ENCODE results near the gene ARFGEF3. TPM values are rescaled to one million over a fixed set of nuclear protein-coding genes. Genes with fewer than 3 reads are reported as not detected.
A peak's percentile ranks its signal among the peaks of the same experiment; 100 is the strongest.

The ARFGEF3 gene
- total RNA-seq, 1 donor from 2014 or later = 28.6 TPM

GRCh38 chr6:138307816-138308730 lies 146.3 kb downstream of the ARFGEF3 start:
- peaks cover 10% of the 10 kb centered on the region for H3K4me1 Mint-ChIP-seq (ENCODE audit: low read depth)
- peaks cover 20% of the 10 kb centered on the region for H3K36me3 Mint-ChIP-seq (ENCODE audit: insufficient read depth)
- peak overlapping the region; percentile 52 for H3K27ac Mint-ChIP-seq
- no peak for TF ChIP-seq CTCF (IDR thresholded peaks at IDR 0.05; ENCODE audit: unreplicated experiment)
- no peak overlapping the region for H3K4me3 Mint-ChIP-seq (ENCODE audit: low read depth)
- no peaks in the 10 kb centered on the region for H3K27me3 Mint-ChIP-seq
- no peak for DNase-seq (ENCODE audit: low spot score, unreplicated experiment)
- H3K9me3 Mint-ChIP-seq (ENCODE audit: low read depth) = no peaks in the 10 kb centered on the region

- no peak for TF ChIP-seq CTCF (IDR thresholded peaks at IDR 0.05; ENCODE audit: unreplicated experiment)
- H3K4me3 Mint-ChIP-seq (ENCODE audit: low read depth) = no peak overlapping the region
- no peak overlapping the region for H3K27ac Mint-ChIP-seq
- H3K36me3 Mint-ChIP-seq (ENCODE audit: insufficient read depth) = peaks cover 18% of the 10 kb centered on the region
- DNase-seq (ENCODE audit: low spot score, unreplicated experiment) = no peak
- peaks cover 10% of the 10 kb centered on the region for H3K4me1 Mint-ChIP-seq (ENCODE audit: low read depth)
- H3K9me3 Mint-ChIP-seq (ENCODE audit: low read depth) = no peaks in the 10 kb centered on the region
- no peaks in the 10 kb centered on the region for H3K27me3 Mint-ChIP-seq
Measured at GRCh38 chr6:138308731-138309110, 147.0 kb downstream of the ARFGEF3 start.

DNA sequence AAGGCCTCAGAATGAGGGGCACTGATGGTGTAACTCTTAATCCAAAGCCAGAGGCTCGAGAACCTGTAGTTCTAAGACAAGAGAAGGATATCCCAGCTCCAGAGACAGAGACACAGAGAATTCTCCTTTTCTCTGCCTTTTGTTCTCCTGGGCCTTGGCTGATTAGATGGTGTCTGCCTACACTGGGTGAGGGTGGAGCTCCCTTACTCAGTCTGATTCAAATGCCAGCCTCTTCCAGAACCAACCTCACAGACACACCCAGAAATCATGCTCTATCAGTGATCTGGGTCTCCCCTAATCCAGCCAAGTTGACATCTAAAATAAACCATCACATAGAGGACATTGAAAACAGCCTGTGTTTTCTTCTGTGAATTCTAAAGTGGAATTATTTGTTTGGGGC lies 148.0 kb downstream of the ARFGEF3 start:
- Mint-ChIP-seq H3K4me1 (ENCODE audit: low read depth) (peaks cover 10% of the 10 kb centered on the region), H3K27me3 (no peaks in the 10 kb centered on the region), H3K36me3 (ENCODE audit: insufficient read depth) (peaks cover 17% of the 10 kb centered on the region), H3K9me3 (ENCODE audit: low read depth) (no peaks in the 10 kb centered on the region), H3K4me3 (ENCODE audit: low read depth) (no peak overlapping the region), H3K27ac (no peak overlapping the region)
- no peak for TF ChIP-seq CTCF (IDR thresholded peaks at IDR 0.05; ENCODE audit: unreplicated experiment)
- DNase-seq (ENCODE audit: low spot score, unreplicated experiment) = no peak

- H3K4me1 Mint-ChIP-seq (ENCODE audit: low read depth) = peaks cover 10% of the 10 kb centered on the region
- no peak for TF ChIP-seq CTCF (IDR thresholded peaks at IDR 0.05; ENCODE audit: unreplicated experiment)
- H3K9me3 Mint-ChIP-seq (ENCODE audit: low read depth) = no peaks in the 10 kb centered on the region
- H3K4me3 Mint-ChIP-seq (ENCODE audit: low read depth) = no peak overlapping the region
- peaks cover 20% of the 10 kb centered on the region for H3K36me3 Mint-ChIP-seq (ENCODE audit: insufficient read depth)
- no peak for DNase-seq (ENCODE audit: low spot score, unreplicated experiment)
- no peaks in the 10 kb centered on the region for H3K27me3 Mint-ChIP-seq
- H3K27ac Mint-ChIP-seq = no peak overlapping the region
Measured at GRCh38 chr6:138310294-138310693, 148.6 kb downstream of the ARFGEF3 start.

DNA sequence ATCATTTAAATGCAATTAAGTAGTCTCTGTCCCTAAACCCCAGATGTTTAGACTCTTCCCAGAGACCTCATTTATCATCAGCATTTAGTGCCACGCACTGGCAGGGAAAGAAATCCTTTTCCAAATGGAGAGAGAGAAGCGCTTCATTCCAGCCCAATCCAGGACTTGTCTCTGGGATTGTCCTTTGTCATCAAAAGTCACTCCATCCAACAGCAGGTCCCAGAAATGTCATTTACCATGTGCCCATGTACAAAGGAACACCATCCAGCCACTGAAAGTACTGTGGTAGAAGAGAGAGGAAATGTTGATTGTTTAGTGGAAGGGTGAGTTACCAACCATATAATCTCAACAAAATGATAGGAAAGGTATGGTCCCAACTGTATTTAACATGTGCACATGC lies 149.1 kb downstream of the ARFGEF3 start:
- no peaks in the 10 kb centered on the region for H3K9me3 Mint-ChIP-seq (ENCODE audit: low read depth)
- peaks cover 10% of the 10 kb centered on the region for H3K4me1 Mint-ChIP-seq (ENCODE audit: low read depth)
- no peak overlapping the region for H3K4me3 Mint-ChIP-seq (ENCODE audit: low read depth)
- H3K27ac Mint-ChIP-seq = no peak overlapping the region
- DNase-seq (ENCODE audit: low spot score, unreplicated experiment) = no peak
- H3K36me3 Mint-ChIP-seq (ENCODE audit: insufficient read depth) = peaks cover 20% of the 10 kb centered on the region
- TF ChIP-seq CTCF (IDR thresholded peaks at IDR 0.05; ENCODE audit: unreplicated experiment) = no peak
- H3K27me3 Mint-ChIP-seq = no peaks in the 10 kb centered on the region

Measured in progenitor cell of endocrine pancreas (in vitro differentiated cells).